PC-9 (cell line): ENCODE measurements around the gene GSTP1.

Experiments used
- EZH2 ChIP-seq: fragments of 200-600 bp; sonication (generic); IDR thresholded peaks from 2 replicates; pipeline ENCODE4 v1.8.0; 2017; ENCODE audit warnings: antibody characterized with exemption, low read depth
- TF ChIP-seq, protein P1 (sequence below): fragments of 200-600 bp; sonication (generic); conservative IDR thresholded peaks from 2 replicates; pipeline ENCODE4 v1.6.1; 2017; ENCODE audit warnings: mixed run types, antibody characterized with exemption, mild to moderate bottlenecking, moderate library complexity

DNA sequence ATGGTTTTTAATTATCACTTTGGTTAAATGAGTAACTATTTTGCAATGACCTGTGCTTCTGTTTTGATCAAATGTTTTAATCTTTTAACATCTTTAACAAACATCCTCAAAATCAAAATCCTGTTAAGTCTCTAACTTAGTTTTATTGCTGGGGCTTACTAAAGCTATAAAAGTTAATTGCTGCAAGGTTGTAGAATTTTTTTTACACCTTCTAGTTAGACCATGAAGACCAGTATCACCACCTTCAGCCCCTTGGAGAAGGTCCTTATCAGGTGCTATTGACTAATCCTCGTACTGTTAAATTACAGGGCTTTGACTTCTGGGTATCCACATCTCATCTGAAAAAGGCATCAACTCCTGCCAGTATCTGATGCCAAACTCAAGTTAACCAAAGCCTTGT is 48.1 kb upstream of the GSTP1 start:
- TF ChIP-seq, protein P1, sequence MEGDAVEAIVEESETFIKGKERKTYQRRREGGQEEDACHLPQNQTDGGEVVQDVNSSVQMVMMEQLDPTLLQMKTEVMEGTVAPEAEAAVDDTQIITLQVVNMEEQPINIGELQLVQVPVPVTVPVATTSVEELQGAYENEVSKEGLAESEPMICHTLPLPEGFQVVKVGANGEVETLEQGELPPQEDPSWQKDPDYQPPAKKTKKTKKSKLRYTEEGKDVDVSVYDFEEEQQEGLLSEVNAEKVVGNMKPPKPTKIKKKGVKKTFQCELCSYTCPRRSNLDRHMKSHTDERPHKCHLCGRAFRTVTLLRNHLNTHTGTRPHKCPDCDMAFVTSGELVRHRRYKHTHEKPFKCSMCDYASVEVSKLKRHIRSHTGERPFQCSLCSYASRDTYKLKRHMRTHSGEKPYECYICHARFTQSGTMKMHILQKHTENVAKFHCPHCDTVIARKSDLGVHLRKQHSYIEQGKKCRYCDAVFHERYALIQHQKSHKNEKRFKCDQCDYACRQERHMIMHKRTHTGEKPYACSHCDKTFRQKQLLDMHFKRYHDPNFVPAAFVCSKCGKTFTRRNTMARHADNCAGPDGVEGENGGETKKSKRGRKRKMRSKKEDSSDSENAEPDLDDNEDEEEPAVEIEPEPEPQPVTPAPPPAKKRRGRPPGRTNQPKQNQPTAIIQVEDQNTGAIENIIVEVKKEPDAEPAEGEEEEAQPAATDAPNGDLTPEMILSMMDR = no peak
- TF ChIP-seq EZH2 = no peak
